Neural progenitor cell (in vitro differentiated cells): ENCODE results near the gene MED12L. TPM values are rescaled to one million over a fixed set of nuclear protein-coding genes. Genes with fewer than 3 reads are reported as not detected.

ENCODE experiments used
- DNase-seq: peaks from one replicate; pipeline ENCODE4 v3.0.0-alpha.2; 2016; ENCODE audit warnings: low spot score
- H2AFZ ChIP-seq: fragments of 200-600 bp; sonication (generic); replicated peaks from 2 replicates; pipeline ENCODE4 v1.6.1; 2016; ENCODE audit warnings: antibody characterized with exemption
- H3F3A ChIP-seq: fragments of 200-600 bp; sonication (generic); 2 replicates; pipeline ENCODE4 v1.6.1; 2016; ENCODE audit warnings: antibody characterized with exemption, low read depth
- H3K27ac ChIP-seq: fragments of 200-600 bp; sonication (generic); 2 replicates; pipeline ENCODE4 v1.5.1; 2016; ENCODE audit warnings: mild to moderate bottlenecking
- H3K27me3 ChIP-seq: fragments of 200-600 bp; sonication (generic); 2 replicates; pipeline ENCODE4 v1.6.1; 2016; ENCODE audit warnings: mild to moderate bottlenecking, moderate library complexity
- H3K36me3 ChIP-seq: fragments of 200-600 bp; sonication (generic); 2 replicates; pipeline ENCODE4 v1.5.1; 2016
- H3K4me1 ChIP-seq: fragments of 200-600 bp; sonication (generic); 2 replicates; pipeline ENCODE4 v1.6.1; 2016; ENCODE audit warnings: mixed run types
- H3K4me2 ChIP-seq: fragments of 200-600 bp; sonication (generic); 2 replicates; pipeline ENCODE4 v1.6.1; 2016
- H3K4me3 ChIP-seq: fragments of 200-600 bp; sonication (generic); 2 replicates; pipeline ENCODE4 v1.5.1; 2016
- H3K79me2 ChIP-seq: fragments of 200-600 bp; sonication (generic); 2 replicates; pipeline ENCODE4 v1.6.1; 2016; ENCODE audit warnings: low read depth
- H3K9ac ChIP-seq: fragments of 200-600 bp; sonication (generic); 2 replicates; pipeline ENCODE4 v1.6.1; 2016
- H3K9me3 ChIP-seq: fragments of 200-600 bp; sonication (generic); 2 replicates; pipeline ENCODE4 v1.5.1; 2016; ENCODE audit warnings: low read depth
- H4K20me1 ChIP-seq: fragments of 200-600 bp; sonication (generic); 2 replicates; pipeline ENCODE4 v1.6.1; 2016; ENCODE audit warnings: low read depth
- H3K27ac Mint-ChIP-seq: 3 replicates; pipeline ENCODE4 v1.8.0; 2021; ENCODE audit warnings: mixed read lengths
- H3K27me3 Mint-ChIP-seq: 2 replicates; pipeline ENCODE4 v1.8.0; 2022; ENCODE audit warnings: low read depth, mild to moderate bottlenecking, inconsistent platforms, moderate library complexity, mixed read lengths; ENCODE audit not compliant: insufficient read depth
- H3K36me3 Mint-ChIP-seq: 3 replicates; pipeline ENCODE4 v1.8.0; 2021; ENCODE audit warnings: mixed read lengths
- H3K4me1 Mint-ChIP-seq: 3 replicates; pipeline ENCODE4 v1.8.0; 2021; ENCODE audit warnings: mixed read lengths
- H3K4me3 Mint-ChIP-seq: 3 replicates; pipeline ENCODE4 v1.8.0; 2021; ENCODE audit warnings: mild to moderate bottlenecking, moderate library complexity, mixed read lengths
- H3K9me3 Mint-ChIP-seq: 3 replicates; pipeline ENCODE4 v1.8.0; 2020; ENCODE audit warnings: mixed read lengths
- CTCF ChIP-seq: fragments of 200-600 bp; sonication (generic); IDR thresholded peaks from 2 replicates; pipeline ENCODE4 v1.5.1; 2017; ENCODE audit warnings: antibody characterized with exemption, mild to moderate bottlenecking
- EZH2 ChIP-seq: fragments of 200-600 bp; sonication (generic); IDR thresholded peaks from 2 replicates; pipeline ENCODE4 v1.6.1; 2017; ENCODE audit warnings: antibody characterized with exemption, mild to moderate bottlenecking, moderate library complexity
- EZH2phosphoT487 ChIP-seq: fragments of 200-600 bp; sonication (generic); IDR thresholded peaks from 2 replicates; pipeline ENCODE4 v1.6.1; 2017; ENCODE audit warnings: antibody characterized with exemption
- total RNA-seq: library from RNA; depleted of rRNA; stranded (reverse); fragments of >200 nt; gene quantifications from 2 replicates; pipeline ENCODE4 v1.2.3, GENCODE V29; 2015; ENCODE audit warnings: low replicate concordance

The MED12L gene
- total RNA-seq, 1 donor from 2014 or later = 16.5 TPM

- Mint-ChIP-seq H3K4me3 (no peak overlapping the region), H3K36me3 (peaks cover 30% of the 10 kb centered on the region), H3K27ac (no peak overlapping the region), H3K27me3 (no peaks in the 10 kb centered on the region), H3K9me3 (peaks cover 13% of the 10 kb centered on the region), H3K4me1 (peaks cover 5% of the 10 kb centered on the region)
- H3K36me3 ChIP-seq = peaks cover 4% of the 10 kb centered on the region
- no peak for TF ChIP-seq EZH2
- no peak for TF ChIP-seq EZH2phosphoT487
- TF ChIP-seq CTCF = no peak
- H3K27me3 ChIP-seq = no peaks in the 10 kb centered on the region
- H3K27ac ChIP-seq = no peak overlapping the region
- H4K20me1 ChIP-seq = no peaks in the 10 kb centered on the region
- no peak for DNase-seq
- no peaks in the 10 kb centered on the region for H3K9me3 ChIP-seq
- H3K4me2 ChIP-seq = no peak overlapping the region
- H3K79me2 ChIP-seq = no peaks in the 10 kb centered on the region
- H3K4me3 ChIP-seq = no peak overlapping the region
- H3F3A ChIP-seq = no peaks in the 10 kb centered on the region
- no peak overlapping the region for H2AFZ ChIP-seq
- no peak overlapping the region for H3K9ac ChIP-seq
- H3K4me1 ChIP-seq = no peaks in the 10 kb centered on the region
These were observed 48.5 kb downstream of the MED12L start for GRCh38 chr3:151133917-151134450.

- peaks cover 5% of the 10 kb centered on the region for H3K4me1 Mint-ChIP-seq
- Histone ChIP-seq H3K4me2 (no peak overlapping the region), H3K9me3 (no peaks in the 10 kb centered on the region), H4K20me1 (no peaks in the 10 kb centered on the region), H3K9ac (no peak overlapping the region), H3K27ac (no peak overlapping the region), H3K4me3 (no peak overlapping the region), H3K36me3 (peaks cover 15% of the 10 kb centered on the region), H3K27me3 (no peaks in the 10 kb centered on the region), H3F3A (no peaks in the 10 kb centered on the region), H2AFZ (no peak overlapping the region), H3K79me2 (no peaks in the 10 kb centered on the region), H3K4me1 (no peaks in the 10 kb centered on the region)
- H3K9me3 Mint-ChIP-seq = peaks cover 14% of the 10 kb centered on the region
- H3K27me3 Mint-ChIP-seq = no peaks in the 10 kb centered on the region
- peak overlapping the region; percentile 42 for H3K27ac Mint-ChIP-seq
- peaks cover 30% of the 10 kb centered on the region for H3K36me3 Mint-ChIP-seq
- TF ChIP-seq EZH2 (no peak), CTCF (no peak), EZH2phosphoT487 (no peak)
- H3K4me3 Mint-ChIP-seq = no peak overlapping the region
- no peak for DNase-seq
These were observed 50.3 kb downstream of the MED12L start for GRCh38 chr3:151135541-151136337.

GRCh38 chr3:151142929-151143328 is 57.5 kb downstream of the MED12L start:
- Histone ChIP-seq H3K27ac (no peak overlapping the region), H3K4me2 (no peak overlapping the region), H3F3A (no peaks in the 10 kb centered on the region), H3K36me3 (peaks cover 15% of the 10 kb centered on the region), H3K27me3 (no peaks in the 10 kb centered on the region), H3K4me1 (peaks cover 2% of the 10 kb centered on the region), H3K4me3 (no peak overlapping the region), H3K9ac (no peak overlapping the region), H3K9me3 (no peaks in the 10 kb centered on the region), H2AFZ (no peak overlapping the region), H4K20me1 (no peaks in the 10 kb centered on the region), H3K79me2 (no peaks in the 10 kb centered on the region)
- Mint-ChIP-seq H3K4me1 (no peaks in the 10 kb centered on the region), H3K27ac (no peak overlapping the region), H3K36me3 (peaks cover 12% of the 10 kb centered on the region), H3K9me3 (peaks cover 6% of the 10 kb centered on the region), H3K4me3 (no peak overlapping the region), H3K27me3 (peaks cover 5% of the 10 kb centered on the region)
- TF ChIP-seq EZH2 (no peak), EZH2phosphoT487 (no peak), CTCF (no peak)
- no peak for DNase-seq
